ENCODE results near the gene DSCAML1.

The DSCAML1 gene

DNA sequence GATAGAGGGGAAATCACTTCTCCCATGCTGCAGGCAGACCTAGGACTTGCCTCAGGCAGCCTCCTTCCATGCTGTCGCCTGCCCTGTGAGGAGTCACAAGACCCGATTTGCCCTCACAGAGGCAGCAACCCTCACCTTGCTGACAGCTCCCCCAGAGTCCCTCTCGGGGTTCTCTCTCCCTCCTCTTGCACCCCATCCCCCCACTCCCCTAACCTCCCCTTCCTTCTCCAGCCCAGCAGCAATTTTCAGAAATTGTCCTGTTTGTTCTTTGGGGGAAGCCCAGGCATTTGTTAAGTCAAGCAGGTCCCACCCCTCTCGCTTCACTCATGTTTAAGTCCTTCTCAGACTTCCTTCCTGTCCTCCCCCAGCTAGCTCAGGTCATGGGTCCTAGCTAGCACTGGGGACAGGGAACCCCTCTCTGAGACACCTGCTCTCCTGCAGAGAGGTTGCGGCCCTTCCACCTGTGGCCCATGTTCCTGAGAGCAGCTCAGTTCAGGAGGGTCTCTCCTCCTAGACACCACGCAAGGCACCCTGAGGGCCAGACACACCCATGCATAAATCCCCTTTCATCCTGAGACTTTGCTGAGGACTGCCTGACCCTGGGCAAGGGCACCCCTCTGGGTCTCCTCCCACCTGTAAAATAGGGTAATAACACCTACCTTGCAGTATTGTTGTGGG is 33.8 kb upstream of the DSCAML1 start:
- no peak for DNase-seq (ENCODE audit: low read depth)

DNA sequence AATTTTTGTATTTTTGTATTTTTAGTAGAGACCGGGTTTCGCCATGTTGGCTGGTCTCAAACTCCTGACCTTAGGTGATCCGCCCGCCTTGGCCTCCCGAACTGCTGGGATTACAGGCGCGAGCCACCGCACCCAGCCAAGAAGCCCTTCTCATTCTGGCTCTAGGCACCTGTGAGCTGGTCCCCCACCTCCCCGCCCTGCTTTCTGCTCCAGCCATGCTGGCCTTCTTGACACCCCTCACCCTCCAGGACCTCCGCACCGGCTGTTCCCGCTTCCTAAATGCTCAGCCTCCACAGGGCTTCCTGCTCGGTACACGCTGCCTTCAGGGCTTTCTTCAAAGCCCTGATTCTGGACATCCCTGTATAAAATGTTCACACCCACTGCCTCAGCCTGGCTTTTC is 33.1 kb upstream of the DSCAML1 start:
- no peak for DNase-seq (ENCODE audit: low read depth)

DNA sequence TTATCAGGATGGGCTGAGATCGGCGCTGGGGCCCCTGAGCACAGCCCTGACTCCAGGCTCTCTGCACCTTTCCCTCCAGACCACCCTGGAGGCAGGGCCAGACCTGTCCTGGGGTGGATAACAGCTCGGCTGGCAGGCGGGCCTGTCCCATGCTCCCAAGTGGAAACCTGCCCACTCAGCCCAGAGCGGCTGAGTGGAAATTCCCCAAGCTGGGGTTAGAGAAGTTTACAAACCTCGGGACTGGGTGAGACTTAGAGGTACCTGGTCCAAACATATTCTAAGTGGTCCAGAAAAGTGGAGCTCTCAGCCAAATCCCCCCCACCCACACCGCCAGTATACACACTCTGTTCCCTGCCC is 32.3 kb upstream of the DSCAML1 start:
- no peak for DNase-seq (ENCODE audit: low read depth)

DNA sequence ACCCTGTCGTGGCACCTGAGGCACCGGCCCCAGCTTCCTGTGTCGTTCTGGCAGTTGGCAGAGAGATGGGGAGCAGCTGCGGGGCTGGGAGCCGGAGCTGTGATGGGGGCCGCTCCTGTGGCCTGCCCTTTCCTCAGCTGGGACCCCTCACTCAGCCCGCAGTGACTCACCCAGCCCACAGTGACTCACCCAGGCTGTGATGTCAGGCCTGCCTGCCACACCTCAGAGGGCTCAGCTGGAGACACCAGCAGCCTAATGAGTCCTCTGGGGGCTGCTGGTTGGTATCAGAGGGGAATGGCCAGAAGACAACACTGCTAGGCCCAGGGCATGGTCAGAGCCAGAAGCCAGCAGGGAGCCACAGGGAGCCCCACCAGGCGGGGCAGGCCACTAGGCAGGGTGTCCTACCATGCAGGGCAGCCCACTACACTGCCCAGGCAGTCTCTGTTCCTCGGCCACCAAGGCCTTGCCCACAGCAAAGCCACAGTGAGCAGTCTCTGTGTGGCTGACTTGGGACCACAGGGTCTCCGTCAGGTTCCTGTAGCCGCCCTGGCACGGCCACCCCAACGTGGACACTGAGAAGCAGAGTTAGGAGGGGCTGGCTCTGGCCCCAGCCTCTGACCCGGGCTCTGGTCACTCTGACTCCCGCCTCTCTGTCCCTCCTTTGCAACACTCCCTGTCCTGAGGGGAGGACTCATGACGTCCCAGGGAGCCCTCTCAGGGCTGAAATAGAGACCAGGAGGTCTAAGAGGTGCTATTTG is 31.8 kb upstream of the DSCAML1 start:
- peak; percentile 82 for DNase-seq (ENCODE audit: low read depth)

DNA sequence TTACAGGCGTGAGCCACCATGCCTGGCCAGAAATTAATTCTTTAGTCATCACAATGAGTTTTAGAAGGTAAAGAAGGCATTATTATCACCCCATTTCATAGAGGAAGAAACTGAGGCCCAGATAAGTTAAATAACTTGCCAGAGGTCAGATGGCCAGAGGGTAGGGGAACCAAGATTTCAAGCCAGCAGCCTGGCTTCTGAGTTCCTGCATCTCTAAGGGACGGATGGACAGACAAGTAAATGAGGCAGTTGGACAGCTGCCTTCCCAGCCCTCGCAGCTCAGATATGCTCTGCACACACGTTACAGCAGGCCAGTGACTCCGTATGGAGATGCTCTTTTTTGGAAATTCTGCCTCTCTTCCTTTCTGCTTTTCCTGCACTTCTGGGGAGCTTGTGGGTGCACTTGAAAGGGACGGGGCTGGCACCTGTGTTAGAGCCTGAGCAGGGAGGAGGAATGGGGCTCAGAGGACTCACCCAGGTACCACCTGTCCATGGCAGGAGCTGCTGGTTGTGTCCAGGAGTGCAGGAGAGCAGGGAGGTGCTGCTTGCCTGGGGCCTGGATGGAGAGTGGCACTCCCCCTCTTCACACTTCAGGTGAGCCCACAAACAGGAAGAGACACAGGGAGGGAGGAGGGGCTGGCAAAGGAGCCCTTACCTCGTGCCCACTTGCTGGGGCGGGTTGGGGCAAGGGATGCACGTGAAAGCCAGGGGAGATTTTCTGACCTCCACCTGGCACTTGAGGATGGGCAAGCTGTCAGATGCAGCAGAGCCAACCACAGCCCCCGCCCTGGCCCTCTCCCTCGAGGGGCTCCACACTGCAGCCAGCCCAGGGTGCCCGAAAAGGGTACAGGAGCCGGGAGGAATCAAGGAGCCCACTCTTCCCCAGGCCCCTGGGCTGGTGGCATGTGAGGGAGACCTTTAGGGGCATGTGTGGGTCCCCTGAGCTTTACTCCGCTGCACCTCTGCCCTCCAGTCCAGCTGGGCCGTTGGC is 30.8 kb upstream of the DSCAML1 start:
- no peak for DNase-seq (ENCODE audit: low read depth)

DNA sequence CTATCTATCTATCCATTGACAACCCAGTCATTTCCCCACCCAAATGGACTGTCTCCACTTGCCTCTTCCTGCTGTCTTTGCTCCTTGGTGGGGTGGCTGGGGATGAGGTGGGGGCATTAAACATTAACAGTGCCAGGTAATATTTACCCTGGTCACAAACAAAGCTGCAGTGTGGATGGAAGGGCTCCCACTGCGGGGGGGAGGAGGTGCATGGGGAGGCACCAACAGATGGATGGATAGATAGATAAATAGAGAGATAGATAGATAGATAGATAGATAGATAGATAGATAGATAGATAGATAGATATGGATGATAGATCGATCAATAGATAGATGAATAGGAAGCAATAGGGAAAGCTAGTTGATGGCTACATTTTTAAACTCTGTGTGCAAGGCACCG is 29.8 kb upstream of the DSCAML1 start:
- no peak for DNase-seq (ENCODE audit: low read depth)

DNA sequence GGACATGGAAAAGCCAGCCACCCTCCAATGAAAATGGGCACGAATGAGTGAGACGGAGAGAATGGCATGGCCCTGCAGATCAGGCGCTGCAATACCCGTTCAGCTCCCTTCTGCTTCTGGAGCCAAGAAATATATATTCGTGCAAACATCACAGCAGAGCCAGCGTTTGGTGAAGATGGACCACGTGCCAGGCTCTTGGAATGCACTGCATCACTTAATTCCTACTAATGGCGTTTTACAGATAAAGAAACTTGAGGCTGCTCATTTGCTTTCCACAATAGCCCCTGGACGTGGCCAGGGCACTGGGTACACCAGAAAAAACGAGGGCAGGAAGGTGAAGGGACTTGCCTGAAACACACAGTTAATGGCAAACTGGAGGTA is 29.2 kb upstream of the DSCAML1 start:
- DNase-seq (ENCODE audit: low read depth) = no peak

DNA sequence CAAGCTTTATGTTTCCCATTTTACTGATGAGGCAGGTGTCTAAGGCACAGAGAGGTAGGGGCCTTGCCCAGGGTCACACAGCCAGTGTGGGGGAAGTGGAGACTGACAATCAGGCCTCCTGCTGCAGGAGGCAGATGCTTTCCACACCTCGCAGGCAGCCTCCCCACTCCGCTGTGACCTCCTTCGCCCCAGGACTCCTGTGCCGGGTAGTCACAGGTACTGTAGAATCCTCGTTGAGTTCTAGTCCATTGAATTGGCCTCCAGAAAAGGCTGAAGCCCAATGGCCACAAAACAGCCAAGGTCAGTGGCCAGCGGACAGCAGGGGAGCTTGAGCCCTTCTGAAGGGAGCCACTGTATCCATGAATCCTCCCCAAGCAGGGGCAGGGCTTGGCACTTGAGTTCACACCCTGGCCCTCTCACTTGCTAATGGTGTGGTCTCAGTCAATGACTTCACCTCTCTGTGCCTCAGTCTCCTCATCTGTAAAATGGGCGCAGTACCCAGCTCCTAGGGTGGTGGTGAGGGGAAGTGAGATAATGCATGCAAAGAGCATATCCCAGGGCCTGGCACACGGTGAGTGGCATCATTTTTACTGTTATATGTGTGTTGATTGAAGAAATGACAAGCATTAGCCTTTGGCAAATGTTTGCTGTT is 28.6 kb upstream of the DSCAML1 start:
- no peak for DNase-seq (ENCODE audit: low read depth)

DNA sequence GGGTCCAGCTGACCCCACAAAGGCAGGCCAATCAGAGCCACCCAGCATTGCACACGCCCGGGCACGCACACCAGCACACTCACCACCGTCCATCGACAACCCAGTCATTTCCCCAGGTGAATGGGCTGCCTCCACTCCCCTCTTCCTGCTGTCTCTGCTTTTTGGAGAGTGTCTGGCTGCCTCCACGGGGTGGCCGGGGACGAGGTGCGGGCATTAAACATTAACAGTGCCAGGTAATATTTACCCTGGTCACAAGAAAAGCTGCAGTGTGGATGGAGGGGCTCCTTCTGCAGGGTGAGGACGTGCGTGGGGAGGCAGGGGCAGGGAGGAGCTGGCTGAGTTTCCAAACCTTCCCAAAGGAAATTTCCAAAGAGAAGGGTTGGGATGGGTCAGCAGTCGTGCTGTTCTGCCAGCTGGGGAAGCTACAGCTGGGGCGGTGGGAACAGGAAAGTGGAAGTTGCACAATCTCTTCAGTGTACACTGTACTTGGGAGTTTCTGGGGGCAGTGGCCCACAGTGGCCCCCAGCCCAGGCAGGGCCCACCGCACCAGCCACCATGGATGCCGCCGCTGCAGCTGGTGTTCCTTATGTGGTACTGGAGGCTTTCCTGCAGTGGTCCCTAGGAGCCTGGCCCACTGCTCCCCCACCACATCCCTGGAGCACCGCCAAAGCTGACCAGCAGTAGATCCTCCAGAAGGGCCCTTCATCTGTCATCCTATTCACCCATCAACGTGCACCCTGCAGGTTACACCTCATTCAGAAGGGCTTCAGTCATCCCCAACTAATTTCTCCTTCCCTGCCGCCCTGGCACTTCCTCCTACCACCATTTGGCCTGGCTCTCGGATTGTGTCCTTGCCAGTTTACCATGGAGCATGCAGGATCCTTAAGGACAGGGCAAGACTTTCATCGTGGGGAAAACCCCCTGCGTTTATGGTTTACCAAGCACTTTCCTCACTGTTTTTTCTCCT is 27.8 kb upstream of the DSCAML1 start, which contains the start of gene FXYD2:
Gene FXYD2 (minus strand): TSS at position 174 of the 967 bp plus-strand sequence. CDS start 66 bp downstream, at position 108.
- no peak for DNase-seq (ENCODE audit: low read depth)

DNA sequence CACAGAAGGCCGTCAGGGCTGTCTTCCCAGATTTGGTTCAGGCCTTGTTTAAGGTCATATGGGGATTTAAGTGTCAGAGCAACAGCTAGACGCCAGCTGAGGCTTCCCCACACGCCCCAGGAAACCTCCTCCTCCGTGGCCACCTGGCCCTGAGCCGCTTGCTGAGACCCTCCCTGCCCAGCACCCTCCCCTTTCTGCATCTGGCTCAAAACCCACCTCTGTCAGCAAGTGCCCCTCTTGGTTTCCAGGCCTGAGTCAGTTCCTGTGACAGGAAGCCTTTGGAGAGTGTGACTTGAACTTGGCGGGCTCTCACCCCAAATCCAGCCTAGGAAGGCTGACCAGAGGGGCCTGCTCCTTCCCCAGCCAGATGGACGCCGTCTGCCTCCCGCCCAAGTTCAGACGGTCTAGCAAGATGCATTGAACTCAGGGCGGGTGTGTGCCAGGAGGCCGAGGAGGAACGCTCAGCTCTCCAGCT is 27.0 kb upstream of the DSCAML1 start:
- DNase-seq (ENCODE audit: low read depth) = no peak

DNA sequence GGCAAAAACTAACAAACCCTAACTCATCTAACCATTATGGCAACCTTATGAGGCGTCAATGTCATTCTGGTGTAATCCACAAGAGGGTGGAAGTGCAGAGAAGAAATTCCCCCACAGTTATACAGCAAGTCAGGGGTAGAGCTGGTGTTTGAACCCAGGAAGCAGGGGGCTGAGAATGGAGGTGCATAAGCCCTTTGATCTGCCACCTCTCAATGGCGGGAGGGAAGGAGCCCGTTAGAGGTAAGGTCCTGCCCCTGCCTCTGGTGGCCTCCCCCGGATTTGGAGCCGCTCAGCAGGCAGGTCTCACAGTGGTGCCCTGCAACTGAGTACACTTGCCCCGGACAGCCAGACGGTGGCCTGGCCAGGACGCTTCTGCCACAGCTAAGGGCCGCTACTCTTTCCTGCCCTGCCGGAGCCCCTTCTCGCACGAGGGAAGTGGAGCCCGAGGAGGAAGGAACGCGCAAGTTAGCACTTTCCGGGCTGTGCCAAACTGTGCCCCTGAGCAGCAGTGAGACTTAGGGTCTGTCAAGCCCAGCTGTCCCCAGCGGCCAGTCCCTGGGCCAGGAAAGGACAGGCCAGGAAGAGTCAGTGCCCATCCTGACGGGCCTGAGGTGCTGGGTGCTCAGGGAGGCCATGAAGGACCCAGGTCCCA is 26.4 kb upstream of the DSCAML1 start:
- DNase-seq (ENCODE audit: low read depth) = no peak

DNA sequence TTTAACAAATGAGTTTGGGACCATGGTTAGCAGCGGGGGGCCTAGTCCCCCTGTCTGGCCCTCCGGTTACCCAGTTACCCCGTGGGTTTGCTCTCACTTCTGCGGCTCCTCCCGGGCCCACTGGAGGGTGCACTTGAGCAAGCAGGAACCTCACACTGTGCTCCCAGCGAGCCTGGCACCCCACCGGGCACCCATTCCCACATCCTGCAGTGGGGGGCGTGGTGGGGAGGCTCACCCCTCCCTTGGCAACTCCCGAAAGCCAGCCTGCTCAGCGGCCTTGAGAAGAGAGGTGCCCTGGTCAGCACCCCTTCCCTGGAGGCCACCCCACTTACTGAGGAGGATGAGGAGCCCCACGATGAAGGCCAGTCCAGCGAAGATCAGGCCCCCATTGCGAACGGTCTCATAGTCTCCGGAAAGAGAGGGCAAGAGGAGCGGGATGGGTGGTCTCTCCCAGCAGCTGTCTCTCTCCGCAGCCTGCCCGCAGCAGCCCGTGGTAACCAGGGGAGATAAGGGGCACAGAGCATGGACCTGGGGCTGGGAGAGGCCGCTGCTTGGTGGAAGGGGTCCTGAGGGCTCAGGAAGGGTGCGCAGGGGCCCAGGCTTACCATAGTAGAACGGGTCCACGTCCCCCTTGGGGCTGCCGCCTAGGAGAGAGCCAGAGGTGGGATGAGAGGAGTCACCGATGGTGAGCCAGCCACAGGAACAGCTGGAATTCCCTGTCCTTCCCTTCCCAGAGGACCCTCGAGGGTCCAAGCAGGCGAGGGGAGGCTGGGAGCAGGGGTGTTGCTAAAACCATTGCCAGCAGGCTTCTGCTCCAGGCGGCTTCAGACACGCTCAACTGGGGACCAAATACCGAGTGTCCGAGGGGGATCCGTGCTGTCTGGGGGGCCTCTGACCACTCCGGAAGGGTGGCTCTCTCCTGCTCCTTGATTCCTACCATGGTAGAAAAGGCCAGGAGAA is 25.3 kb upstream of the DSCAML1 start:
- peak; percentile 30 for DNase-seq (ENCODE audit: low read depth)

DNA sequence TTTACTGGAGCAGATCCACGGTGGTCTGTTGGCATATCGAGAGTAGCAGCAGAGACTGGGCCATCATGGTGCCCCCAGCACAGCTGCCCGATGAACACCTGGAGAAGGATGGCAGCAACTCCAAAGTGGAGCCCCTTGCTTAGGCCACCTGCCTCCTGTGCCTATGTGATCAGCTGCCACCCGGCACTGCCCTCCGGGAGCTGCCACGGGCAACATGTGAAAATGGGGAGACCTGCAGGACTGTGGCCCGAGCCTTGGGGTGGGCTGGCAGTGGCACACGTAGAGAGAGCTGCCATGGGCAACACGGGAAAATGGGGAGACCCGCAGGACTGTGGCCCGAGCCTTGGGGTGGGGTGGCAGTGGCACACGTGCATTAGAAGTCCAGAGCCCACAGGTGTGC is 24.4 kb upstream of the DSCAML1 start:
- no peak for DNase-seq (ENCODE audit: low read depth)

DNA sequence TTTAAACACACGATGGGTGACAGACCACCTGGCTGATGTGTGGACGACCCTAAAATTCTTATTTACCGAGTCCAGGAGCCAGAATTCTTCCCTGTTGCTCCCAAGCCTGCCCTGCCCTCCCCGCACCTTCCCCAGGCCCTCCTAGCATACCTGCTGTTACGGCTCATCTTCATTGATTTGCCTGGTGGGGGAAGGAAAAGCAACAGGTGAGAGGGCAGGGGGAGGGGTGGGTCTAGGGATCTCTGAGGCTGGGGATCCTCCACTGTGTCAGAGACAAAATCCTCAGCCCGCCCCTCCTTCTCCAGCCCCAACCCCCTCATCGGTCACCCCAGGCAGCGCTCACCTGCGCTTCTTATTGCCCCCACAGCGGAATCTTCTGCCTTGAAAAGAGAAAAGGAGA is 23.5 kb upstream of the DSCAML1 start:
- no peak for DNase-seq (ENCODE audit: low read depth)

DNA sequence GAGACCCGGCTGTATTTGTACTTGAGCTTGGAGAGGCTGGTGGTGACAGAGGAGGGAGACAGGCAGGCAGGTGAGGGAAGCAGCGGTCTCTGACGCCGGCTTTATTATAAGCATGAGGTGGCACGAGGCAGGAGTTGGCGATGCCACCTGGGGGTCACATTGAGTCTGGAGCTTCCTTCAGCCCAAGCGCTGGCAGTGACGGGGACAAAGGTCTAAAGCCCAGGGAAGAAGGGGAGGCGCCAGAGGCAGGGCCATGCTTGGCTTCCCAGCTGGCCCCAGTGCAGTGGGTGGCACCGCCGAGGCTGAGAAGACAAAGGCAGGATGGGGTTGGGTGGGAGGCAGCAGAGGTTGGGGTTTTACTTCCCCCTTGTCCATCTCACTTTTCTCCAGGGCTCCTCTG is 23.1 kb upstream of the DSCAML1 start:
- no peak for DNase-seq (ENCODE audit: low read depth)

DNA sequence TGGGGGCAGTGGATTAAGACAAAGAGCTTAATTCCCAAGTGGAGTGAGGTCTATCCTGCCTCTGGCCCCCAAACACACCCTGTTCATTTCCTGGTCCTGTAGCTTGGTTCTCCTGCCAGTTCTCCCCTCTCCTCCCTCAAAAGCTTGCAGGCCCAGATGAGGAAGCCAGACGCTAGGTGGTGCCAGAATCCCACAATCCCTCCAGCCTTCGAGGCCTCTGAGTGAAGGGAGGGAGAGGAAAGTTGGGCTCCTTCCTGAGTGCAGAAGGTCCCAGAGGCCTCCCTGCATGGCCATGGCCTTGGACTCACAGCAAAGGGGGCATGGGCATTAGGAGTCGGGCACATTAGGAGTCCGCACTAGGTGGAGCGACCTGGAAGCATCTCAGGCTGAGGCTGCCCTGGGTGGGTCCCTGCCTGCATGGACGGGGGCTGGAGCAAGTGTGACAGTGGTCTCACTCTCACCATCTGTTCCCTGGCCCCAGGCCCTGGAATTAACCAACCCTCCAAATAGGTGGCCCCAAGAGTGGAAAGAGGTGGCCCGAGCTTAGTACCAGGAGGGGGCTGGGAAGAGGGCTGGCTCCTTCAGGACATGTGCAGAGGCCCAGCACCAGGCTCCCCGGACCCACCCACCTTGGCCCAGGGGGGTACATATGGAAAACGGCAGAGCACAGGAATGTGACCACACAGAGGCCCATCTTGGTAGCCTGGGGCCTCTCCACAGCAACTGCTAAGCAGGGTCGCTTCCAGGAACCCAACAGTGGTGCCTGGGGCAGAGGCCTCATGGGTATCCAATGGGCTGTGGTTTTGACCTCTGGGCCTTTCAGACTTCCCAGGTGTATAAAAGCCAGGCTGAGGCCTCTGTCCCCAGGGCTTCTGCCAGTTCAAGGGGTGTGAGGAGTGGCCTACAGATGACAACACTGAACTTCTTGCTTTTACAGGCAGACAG is 22.4 kb upstream of the DSCAML1 start:
- DNase-seq (ENCODE audit: low read depth) = no peak

DNA sequence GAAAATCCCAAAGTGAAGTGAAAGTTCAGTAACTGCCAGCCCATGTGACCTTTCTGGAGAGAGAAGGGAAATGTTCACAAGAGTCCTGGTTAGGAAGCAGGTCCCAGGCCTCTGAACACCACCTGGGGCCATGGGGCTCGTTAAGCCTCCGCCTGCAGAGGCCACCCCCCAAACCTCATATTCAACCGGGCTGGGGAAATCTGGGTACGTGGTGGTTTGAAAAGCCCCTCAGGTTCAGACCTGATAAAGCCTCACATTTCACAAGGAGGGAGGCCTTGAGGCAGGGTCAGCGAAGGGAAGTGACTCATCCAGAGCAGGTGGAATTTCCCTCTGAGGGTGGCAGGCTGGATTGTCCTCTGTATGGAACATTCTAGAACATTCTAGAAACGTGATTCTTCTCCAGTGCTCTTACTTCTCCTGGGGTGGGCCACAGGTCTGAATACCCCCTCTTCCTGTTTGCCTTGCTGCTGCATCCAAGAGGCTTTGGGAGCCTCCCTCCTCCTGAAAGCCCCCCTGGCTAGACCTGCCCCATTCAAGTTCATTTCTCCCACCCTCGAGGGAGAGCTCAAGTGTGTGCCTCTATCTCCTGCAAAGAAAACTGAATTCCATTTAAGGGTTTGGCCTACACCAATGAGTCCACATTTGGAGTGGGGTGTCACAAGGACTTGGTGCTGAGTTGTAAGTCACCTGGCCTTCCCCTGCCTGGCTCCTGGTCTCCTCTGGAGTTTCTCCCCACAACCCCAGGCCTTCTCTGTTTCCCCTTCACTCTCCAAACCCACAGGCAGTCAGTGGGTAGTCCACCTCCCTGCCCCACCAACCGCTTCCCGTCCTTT is 21.2 kb upstream of the DSCAML1 start:
- DNase-seq (ENCODE audit: low read depth) = no peak
